Gastrocnemius medialis (tissue), 4 donors: ENCODE data around the gene ALG12.

Experiments
- POLR2A ChIP-seq, 2 donors: fragments of 450-650 bp; IDR thresholded peaks; one replicate each; pipeline ENCODE4 v1.6.1; 2017; ENCODE audit warnings: antibody characterized with exemption in 2 of 2, mild to moderate bottlenecking in 2 of 2, moderate library complexity in 2 of 2
- TF ChIP-seq, protein P1 (sequence below), 5 experiments: fragments of 450-650 bp in 3 of 5; fragments of 200-600 bp in 2 of 5; sonication (generic) in 2 of 5; IDR thresholded peaks in 4 of 5; conservative IDR thresholded peaks in 1 of 5; 1 replicate in 4 of 5; 2 replicates in 1 of 5; pipeline ENCODE4 v1.5.1; 2016 to 2019; ENCODE audit warnings: antibody characterized with exemption in 5 of 5, mild to moderate bottlenecking in 3 of 5, moderate library complexity in 3 of 5

DNA sequence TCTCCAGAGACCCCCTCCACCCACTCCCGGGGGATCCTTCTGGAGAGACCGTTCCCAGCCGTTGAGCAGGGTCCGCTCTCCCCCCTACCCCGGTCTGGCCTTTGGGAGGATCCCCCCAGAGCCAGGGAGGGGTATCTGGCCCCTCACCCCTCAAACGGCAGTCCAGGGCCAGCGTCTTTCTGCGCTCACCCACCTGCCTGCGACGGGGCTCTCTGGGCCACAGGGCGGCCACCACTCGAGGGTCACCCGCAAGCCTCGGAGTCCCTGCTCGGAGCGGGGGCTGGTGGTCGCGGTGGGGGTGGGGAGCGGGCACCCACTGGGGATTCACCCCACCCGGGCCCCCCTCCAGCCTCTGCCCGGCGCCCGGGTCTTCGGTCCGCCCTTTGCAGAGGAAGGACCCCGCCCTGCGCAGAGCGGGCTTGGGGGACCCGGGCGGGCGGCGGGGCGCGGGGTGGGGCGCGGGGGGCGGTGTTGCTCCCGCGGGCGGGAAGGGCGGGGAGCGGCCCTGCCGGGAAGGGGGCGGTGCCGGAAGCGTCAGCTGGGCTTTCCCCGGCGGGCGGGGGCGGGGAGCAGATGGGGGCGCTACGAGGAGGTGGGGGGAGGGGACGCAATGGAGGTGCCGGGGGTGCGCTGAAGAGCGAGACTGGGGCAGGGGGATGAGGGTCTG lies 16.8 kb upstream of the ALG12 start:
- no peak for TF ChIP-seq POLR2A (IDR thresholded peaks at IDR 0.05)
- TF ChIP-seq, protein P1, sequence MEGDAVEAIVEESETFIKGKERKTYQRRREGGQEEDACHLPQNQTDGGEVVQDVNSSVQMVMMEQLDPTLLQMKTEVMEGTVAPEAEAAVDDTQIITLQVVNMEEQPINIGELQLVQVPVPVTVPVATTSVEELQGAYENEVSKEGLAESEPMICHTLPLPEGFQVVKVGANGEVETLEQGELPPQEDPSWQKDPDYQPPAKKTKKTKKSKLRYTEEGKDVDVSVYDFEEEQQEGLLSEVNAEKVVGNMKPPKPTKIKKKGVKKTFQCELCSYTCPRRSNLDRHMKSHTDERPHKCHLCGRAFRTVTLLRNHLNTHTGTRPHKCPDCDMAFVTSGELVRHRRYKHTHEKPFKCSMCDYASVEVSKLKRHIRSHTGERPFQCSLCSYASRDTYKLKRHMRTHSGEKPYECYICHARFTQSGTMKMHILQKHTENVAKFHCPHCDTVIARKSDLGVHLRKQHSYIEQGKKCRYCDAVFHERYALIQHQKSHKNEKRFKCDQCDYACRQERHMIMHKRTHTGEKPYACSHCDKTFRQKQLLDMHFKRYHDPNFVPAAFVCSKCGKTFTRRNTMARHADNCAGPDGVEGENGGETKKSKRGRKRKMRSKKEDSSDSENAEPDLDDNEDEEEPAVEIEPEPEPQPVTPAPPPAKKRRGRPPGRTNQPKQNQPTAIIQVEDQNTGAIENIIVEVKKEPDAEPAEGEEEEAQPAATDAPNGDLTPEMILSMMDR (IDR thresholded peaks at IDR 0.05 in 4 of 5, conservative IDR thresholded peaks at IDR 0.05 in 1 of 5), result no peak
